PFSK-1 (cell line): ENCODE data around the gene PTPRM.

Experiments
- POLR2AphosphoS5 ChIP-seq: IDR thresholded peaks from 2 replicates; pipeline ENCODE4 v1.6.1; 2012; ENCODE audit warnings: low read depth, mild to moderate bottlenecking, control low read depth, low read length, moderate library complexity
- SIN3A ChIP-seq: IDR thresholded peaks from 2 replicates; pipeline ENCODE4 v1.6.1; 2012; ENCODE audit warnings: mild to moderate bottlenecking, low read length, moderate library complexity, borderline replicate concordance; ENCODE audit not compliant: insufficient read depth
- TAF1 ChIP-seq: IDR thresholded peaks from 2 replicates; pipeline ENCODE4 v1.6.1; 2012; ENCODE audit warnings: low read length, control low read depth, borderline replicate concordance; ENCODE audit not compliant: insufficient read depth
- TF ChIP-seq, protein P1 (sequence below), 2 experiments: IDR thresholded peaks; 2 replicates each; pipeline versions ENCODE4 v1.6.1 to v1.8.0; 2011 to 2012; ENCODE audit warnings: low read depth in 2 of 2, low read length in 2 of 2, control low read depth in 1 of 2, inconsistent platforms in 1 of 2, mild to moderate bottlenecking in 1 of 2, moderate library complexity in 1 of 2; ENCODE audit not compliant: insufficient read depth in 1 of 2

GRCh38 chr18:7622721-7623120, 55.6 kb downstream of the PTPRM start:
- TF ChIP-seq POLR2AphosphoS5 (no peak), TAF1 (no peak), SIN3A (no peak)
- TF ChIP-seq, protein P1, sequence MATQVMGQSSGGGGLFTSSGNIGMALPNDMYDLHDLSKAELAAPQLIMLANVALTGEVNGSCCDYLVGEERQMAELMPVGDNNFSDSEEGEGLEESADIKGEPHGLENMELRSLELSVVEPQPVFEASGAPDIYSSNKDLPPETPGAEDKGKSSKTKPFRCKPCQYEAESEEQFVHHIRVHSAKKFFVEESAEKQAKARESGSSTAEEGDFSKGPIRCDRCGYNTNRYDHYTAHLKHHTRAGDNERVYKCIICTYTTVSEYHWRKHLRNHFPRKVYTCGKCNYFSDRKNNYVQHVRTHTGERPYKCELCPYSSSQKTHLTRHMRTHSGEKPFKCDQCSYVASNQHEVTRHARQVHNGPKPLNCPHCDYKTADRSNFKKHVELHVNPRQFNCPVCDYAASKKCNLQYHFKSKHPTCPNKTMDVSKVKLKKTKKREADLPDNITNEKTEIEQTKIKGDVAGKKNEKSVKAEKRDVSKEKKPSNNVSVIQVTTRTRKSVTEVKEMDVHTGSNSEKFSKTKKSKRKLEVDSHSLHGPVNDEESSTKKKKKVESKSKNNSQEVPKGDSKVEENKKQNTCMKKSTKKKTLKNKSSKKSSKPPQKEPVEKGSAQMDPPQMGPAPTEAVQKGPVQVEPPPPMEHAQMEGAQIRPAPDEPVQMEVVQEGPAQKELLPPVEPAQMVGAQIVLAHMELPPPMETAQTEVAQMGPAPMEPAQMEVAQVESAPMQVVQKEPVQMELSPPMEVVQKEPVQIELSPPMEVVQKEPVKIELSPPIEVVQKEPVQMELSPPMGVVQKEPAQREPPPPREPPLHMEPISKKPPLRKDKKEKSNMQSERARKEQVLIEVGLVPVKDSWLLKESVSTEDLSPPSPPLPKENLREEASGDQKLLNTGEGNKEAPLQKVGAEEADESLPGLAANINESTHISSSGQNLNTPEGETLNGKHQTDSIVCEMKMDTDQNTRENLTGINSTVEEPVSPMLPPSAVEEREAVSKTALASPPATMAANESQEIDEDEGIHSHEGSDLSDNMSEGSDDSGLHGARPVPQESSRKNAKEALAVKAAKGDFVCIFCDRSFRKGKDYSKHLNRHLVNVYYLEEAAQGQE (IDR thresholded peaks at IDR 0.05; ENCODE audit: insufficient read depth in 1 of 2, low read depth in 2 of 2, low read length in 2 of 2) = no peak
